OCI-LY1 (cell line): ENCODE data around the gene TMEM201.

Source experiments
- EZH2 ChIP-seq: fragments of 200-600 bp; sonication (generic), shearing (Covaris generic); IDR thresholded peaks from 2 replicates; pipeline ENCODE4 v1.8.0; 2017; ENCODE audit warnings: borderline replicate concordance, mixed run types, mild to moderate bottlenecking, antibody characterized with exemption, low read length, moderate library complexity, mixed read lengths
- TF ChIP-seq, protein P1 (sequence below): fragments of 200-600 bp; sonication (generic), shearing (Covaris generic); IDR thresholded peaks from 2 replicates; pipeline ENCODE4 v1.5.1; 2017; ENCODE audit warnings: mild to moderate bottlenecking, antibody characterized with exemption, low read length, moderate library complexity, mixed read lengths

GRCh38 chr1:9603766-9604753 lies 15.3 kb downstream of the TMEM201 start:
- TF ChIP-seq, protein P1, sequence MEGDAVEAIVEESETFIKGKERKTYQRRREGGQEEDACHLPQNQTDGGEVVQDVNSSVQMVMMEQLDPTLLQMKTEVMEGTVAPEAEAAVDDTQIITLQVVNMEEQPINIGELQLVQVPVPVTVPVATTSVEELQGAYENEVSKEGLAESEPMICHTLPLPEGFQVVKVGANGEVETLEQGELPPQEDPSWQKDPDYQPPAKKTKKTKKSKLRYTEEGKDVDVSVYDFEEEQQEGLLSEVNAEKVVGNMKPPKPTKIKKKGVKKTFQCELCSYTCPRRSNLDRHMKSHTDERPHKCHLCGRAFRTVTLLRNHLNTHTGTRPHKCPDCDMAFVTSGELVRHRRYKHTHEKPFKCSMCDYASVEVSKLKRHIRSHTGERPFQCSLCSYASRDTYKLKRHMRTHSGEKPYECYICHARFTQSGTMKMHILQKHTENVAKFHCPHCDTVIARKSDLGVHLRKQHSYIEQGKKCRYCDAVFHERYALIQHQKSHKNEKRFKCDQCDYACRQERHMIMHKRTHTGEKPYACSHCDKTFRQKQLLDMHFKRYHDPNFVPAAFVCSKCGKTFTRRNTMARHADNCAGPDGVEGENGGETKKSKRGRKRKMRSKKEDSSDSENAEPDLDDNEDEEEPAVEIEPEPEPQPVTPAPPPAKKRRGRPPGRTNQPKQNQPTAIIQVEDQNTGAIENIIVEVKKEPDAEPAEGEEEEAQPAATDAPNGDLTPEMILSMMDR = no peak
- no peak for TF ChIP-seq EZH2
